Activated naive CD8-positive, alpha-beta T cell treated with anti-CD3 and anti-CD28 coated beads, Interleukin-2, amount 50 U/mL, for 16 hours (primary cell): ENCODE measurements around the gene PBX1.
"Not testable (repeated sequence)": the region's sequence is repeated elsewhere in the genome, so short reads cannot be mapped to it uniquely, and the experiment has no call there.

ENCODE experiments used
- DNase-seq: peaks from one replicate; pipeline ENCODE4 v3.0.0-alpha.2; 2020; ENCODE audit warnings: low read depth, low spot score

The PBX1 gene

GRCh38 chr1:164640686-164641352 is 81.8 kb downstream of the PBX1 start:
- no peak for DNase-seq

- DNase-seq: no peak
Observed at GRCh38 chr1:164641353-164641730, 82.4 kb downstream of the PBX1 start.

DNA sequence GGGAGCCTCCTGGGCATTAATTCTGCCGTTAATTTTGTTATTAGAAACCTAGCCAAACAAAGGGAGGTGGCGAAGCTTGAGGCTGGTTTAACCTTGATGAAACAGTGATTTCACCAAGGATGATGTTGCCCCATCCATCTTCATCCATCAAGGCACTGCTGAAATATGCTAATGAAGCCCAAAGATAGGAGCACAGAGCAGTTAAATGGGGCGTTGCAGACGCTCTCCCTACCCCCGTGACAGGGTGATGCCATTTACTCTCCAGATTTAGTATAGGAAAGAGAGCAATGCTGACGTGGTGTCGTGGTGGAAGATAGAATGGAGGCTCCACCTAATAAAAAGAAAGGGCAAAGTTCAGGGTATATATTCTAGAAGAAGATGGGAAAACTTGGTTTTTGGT is 84.0 kb downstream of the PBX1 start:
- DNase-seq: no peak

DNA sequence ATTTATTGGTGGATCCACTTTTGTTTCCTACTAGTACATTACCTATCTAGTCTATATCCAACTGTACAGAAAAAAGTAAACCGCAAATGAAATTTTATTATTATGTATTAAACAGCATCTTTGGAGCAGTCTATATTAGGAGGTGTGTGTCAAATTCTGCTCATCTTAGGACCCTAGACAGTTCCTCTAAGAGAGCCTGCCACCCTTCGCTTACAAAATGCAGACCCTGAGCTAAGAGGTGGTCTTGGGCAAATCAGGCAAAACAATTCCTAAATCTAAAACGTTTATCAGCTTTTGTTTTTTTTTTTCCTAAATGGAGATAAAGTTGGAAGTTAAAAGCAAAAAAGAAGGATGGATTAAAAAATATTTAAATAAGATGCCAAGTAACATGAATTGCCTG is 85.3 kb downstream of the PBX1 start:
- no peak for DNase-seq

DNA sequence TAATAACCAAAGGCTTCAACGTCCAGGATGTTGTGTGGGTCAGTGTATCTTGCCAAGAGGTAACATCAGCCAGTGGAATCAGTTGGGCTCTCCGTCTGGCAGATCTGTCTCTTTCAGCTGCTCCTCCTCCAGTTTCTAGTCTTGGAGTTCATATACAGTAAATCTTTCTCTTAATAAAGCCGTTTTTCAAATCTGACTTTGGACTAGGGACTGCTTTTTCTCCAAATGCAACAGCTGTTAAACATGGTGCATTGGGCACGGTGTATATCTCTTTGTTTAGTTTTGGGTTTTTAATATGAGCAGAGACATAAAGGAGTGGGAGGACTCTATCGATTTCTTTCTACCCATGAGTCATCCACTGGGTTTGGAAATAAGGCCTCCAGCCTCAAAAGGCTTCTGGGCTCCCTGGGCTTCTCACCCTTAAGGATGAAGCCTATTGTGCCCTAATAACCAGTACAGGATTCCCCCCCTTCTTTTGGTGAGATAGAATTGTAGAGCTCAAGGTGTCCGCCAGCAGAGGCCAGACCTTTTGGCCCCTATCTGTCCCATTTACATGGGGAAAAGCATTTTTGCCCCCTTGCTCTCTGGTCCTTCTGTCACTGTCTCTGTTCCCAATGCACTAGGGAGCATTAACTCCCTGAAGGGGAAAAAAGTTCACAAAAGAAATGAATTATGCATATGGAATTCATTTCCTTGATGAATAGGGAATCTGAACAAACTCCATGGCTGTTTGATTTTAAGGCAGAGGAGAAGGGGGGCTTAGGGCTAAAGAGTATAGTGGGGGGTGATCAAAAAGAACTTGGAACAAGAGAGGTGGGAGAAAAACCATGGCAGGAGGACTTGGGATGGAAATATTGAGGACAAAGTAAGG is 86.0 kb downstream of the PBX1 start:
- no peak for DNase-seq

GRCh38 chr1:164645921-164646320 is 86.9 kb downstream of the PBX1 start:
- DNase-seq: no peak

- DNase-seq: no peak
Observed at GRCh38 chr1:164647211-164647610, 88.2 kb downstream of the PBX1 start.

DNA sequence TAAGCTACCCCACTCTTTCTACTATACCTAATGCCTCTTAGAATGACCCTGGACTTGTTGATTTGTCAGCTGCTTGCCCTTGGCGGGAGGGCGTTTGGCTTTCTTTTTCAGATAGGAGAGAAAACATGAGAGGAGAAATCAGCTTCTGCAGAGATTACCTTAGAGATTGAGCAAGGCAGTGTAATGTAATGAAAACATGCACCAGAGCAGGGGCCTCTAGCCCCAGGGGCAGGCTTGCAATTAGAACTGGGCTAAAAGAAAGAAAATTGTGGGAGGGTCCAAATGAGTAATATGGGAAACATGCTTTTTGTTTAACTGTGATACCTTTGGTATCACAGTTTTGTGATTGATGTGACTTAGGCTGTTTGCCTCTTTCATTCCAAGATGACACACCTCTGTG is 89.7 kb downstream of the PBX1 start:
- no peak for DNase-seq

DNA sequence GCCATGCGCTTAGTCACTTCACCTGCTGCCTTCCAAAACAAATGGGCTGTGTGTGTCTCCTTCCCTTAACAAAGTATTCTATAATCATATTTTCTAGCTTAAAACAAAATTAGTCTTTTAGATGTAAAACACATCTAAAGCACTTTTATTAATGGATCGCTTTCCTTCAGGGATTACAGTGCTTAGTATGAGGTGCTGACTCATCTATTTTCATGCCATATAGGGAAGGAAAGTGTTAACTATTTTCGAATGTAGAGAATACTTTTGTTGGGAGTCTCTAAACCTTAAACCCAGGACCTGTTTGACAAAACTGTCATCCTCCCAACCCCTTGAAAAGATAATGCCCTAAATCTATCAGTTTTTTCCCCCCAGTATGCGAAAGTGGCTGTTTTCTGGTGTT is 90.2 kb downstream of the PBX1 start:
- no peak for DNase-seq

- DNase-seq: no peak
Observed at GRCh38 chr1:164650531-164650930, 91.5 kb downstream of the PBX1 start.

DNA sequence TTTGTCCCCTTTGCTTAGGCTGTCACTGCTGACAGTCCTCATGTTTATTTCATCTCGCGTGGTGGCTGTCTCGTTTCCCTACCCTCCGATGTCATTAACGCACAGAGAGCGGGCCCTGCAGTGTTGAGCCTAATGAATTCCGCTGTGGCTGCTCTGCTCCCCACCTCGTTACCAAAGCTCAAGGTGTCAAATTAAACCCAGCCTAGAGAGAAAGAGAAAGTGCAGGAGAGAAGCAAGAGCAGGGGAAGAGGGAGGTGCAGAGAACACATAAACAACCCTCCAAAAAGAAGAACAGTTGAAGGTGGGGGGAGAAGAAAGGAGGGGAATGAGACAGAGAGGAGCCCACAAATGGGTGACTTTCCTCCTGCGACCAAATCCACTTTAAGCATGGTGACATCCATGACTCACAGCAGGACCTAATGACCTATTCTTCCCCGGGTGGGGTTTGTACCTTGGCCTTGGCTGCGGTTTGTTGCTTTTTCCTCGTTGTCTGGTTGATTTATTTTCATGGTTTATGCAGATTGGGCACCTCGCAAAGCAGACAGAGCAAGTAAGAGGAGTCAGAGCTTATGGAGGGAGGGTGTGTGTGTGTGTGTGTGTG is 92.5 kb downstream of the PBX1 start:
- DNase-seq: no peak

DNA sequence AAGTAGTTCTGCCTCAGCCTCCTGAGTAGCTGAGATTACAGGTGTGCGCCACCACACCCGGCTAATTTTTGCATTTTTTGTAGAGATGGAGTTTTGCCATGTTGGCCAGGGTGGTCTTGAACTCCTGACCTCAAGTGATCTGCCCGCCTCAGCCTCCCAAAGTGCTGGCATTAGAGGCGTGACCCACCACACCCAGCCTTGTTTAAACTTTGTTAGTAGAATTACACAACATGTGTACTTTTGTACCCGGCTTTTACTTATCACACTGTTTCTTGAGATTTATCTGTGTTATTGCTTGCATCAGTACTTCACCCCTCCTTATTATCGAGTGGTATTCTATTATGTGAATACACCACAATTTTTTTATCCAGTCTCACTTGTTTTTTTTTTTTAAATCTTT is 94.0 kb downstream of the PBX1 start:
- DNase-seq: not testable (repeated sequence)

- no peak for DNase-seq
Observed at GRCh38 chr1:164653705-164654104, 94.7 kb downstream of the PBX1 start.

GRCh38 chr1:164654200-164654599 is 95.2 kb downstream of the PBX1 start:
- DNase-seq: no peak

- no peak for DNase-seq
Observed at GRCh38 chr1:164658864-164659263, 99.9 kb downstream of the PBX1 start.

- no peak for DNase-seq
Observed at GRCh38 chr1:164659621-164660411, 100.8 kb downstream of the PBX1 start.

DNA sequence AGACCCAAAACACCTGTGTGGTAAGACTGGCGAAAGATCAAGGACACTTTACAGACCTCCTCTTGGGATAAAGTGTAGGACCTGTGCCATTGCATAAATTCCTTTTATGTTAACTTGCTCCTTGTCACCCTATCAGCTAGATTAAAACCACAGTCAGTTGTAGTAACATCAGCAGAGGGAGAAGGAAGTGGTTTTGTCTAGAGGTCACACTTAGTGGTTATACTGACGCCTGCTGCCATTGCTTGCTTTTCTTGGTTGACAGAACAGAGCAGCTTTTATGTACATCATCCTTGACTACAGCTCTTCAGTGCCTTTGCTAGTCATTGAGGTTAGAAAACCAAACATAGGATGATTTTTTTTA is 101.4 kb downstream of the PBX1 start:
- DNase-seq: no peak

- DNase-seq: no peak
Observed at GRCh38 chr1:164660775-164661174, 101.8 kb downstream of the PBX1 start.

- no peak for DNase-seq
Observed at GRCh38 chr1:164662462-164662861, 103.5 kb downstream of the PBX1 start.

- no peak for DNase-seq
Observed at GRCh38 chr1:164662955-164663354, 104.0 kb downstream of the PBX1 start.

- no peak for DNase-seq
Observed at GRCh38 chr1:164664127-164664526, 105.1 kb downstream of the PBX1 start.

DNA sequence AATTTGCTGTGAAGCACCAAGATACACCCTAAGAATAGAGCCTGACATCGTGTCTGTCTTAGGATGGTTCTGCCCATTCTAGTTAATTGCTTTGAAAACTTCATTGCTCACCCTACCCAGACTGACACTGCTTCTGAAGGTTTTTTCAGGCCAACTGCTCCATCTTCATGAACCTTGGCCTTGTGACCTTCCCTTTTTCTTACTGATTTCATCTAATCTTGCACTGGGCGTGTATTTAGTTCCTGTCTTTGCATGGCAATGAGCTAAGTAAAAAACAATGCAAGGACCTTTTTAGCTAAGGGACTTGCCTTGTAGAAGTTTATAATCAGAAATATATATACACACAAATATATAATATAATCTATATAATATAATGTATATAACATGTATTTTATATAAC is 108.0 kb downstream of the PBX1 start:
- no peak for DNase-seq
